ENCODE results near the gene PHF12. TPM values are rescaled to one million over a fixed set of nuclear protein-coding genes. Genes with fewer than 3 reads are reported as not detected.
A peak's percentile ranks its signal among the peaks of the same experiment; 100 is the strongest.

The PHF12 gene
- total and polyA plus RNA-seq, 10 of the 15 experiments (the other 5 are each of a cell fraction or from before 2014, with no cell fraction given): 1.3 to 43.9 (median 19.2) TPM

DNA sequence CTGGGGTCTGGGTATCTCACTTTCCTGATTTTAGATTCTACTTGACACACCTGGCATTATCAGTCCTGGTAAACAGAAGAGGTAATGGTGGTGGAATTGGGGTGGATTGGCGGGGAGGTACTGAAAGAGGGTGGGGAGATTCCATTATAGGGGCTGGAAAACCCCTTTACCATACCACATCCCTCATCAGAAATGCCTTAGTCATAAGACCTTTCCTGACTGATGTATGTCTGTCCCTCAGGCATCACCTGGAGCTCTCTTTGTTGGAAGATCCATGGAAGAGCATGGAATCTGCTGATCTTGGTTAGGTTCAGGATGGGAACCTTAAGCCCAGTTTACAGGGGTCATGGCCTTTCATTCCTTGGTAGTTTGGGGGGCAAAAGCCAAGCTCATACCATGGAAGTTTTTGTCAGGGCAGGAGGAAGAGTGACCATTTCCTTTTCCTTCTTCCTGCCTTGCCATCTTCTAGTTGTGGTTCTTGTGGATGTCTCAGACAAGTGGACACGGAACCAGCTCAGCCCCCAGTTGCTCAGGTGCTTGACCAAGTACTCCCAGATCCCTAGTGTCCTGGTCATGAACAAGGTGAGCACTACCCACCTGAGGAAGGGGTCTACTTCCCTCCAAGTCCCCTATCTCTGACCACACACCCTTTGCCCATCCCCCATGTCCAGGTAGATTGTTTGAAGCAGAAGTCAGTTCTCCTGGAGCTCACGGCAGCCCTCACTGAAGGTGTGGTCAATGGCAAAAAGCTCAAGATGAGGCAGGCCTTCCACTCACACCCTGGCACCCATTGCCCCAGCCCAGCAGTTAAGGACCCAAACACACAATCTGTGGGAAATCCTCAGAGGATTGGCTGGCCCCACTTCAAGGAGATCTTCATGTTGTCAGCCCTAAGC, 93.2 kb downstream of the PHF12 start:
- intact Hi-C loops (cut with micrococcal nuclease; ENCODE audit: unreplicated experiment): no loop called here
- SMC1A ChIA-PET (ENCODE audit: uncharacterized antibody, unreplicated experiment): interaction anchor here (1.7 kb wide), 1 partner anchor 94 kb away, joined by 5 read pairs; no protein-coding TSS in a partner anchor
- no peak for FAIRE-seq
- TF ChIP-seq HDAC6 (IDR thresholded peaks at IDR 0.05; ENCODE audit: unreplicated experiment): no peak
- no peak for TF ChIP-seq KDM1A (IDR thresholded peaks at IDR 0.05; ENCODE audit: borderline replicate concordance)
- no peak for TF ChIP-seq TCF3 (IDR thresholded peaks at IDR 0.05; ENCODE audit: borderline replicate concordance, insufficient read depth, low read depth, low read length)
- peak in 1 of 2 experiments; percentile 47; a peak in 1 of 4 replicates for TF ChIP-seq IKZF2 (IDR thresholded peaks at IDR 0.05)
- TF ChIP-seq SMAD5 (IDR thresholded peaks at IDR 0.05; ENCODE audit: low read depth): no peak
- no peak for TF ChIP-seq MYC (IDR thresholded peaks at IDR 0.05; ENCODE audit: insufficient read depth, insufficient read length, insufficient replicate concordance, low read length, severe bottlenecking)
- TF ChIP-seq JUNB (IDR thresholded peaks at IDR 0.05): no peak
- TF ChIP-seq POLR2AphosphoS5 (IDR thresholded peaks at IDR 0.05; ENCODE audit: low read length): no peak
- TF ChIP-seq ZZZ3 (IDR thresholded peaks at IDR 0.05; ENCODE audit: control insufficient read depth, insufficient read length, low read depth): no peak
- no peak for TF ChIP-seq ETV6 (conservative IDR thresholded peaks at IDR 0.05 in 1 of 2, IDR thresholded peaks at IDR 0.05 in 1 of 2; ENCODE audit: borderline replicate concordance in 1 of 2, low read depth in 1 of 2)
- TF ChIP-seq EED (IDR thresholded peaks at IDR 0.05; ENCODE audit: low read depth): peak; percentile 75
- no peak for TF ChIP-seq PML (IDR thresholded peaks at IDR 0.05; ENCODE audit: low read length)
- TF ChIP-seq ZNF274 (IDR thresholded peaks at IDR 0.05; ENCODE audit: insufficient read depth, insufficient read length): no peak
- no peak for TF ChIP-seq YY1 (IDR thresholded peaks at IDR 0.05; ENCODE audit: low read depth, low read length)
- no peak for TF ChIP-seq ATF7 (IDR thresholded peaks at IDR 0.05; ENCODE audit: low read depth)
- TF ChIP-seq, protein P1, sequence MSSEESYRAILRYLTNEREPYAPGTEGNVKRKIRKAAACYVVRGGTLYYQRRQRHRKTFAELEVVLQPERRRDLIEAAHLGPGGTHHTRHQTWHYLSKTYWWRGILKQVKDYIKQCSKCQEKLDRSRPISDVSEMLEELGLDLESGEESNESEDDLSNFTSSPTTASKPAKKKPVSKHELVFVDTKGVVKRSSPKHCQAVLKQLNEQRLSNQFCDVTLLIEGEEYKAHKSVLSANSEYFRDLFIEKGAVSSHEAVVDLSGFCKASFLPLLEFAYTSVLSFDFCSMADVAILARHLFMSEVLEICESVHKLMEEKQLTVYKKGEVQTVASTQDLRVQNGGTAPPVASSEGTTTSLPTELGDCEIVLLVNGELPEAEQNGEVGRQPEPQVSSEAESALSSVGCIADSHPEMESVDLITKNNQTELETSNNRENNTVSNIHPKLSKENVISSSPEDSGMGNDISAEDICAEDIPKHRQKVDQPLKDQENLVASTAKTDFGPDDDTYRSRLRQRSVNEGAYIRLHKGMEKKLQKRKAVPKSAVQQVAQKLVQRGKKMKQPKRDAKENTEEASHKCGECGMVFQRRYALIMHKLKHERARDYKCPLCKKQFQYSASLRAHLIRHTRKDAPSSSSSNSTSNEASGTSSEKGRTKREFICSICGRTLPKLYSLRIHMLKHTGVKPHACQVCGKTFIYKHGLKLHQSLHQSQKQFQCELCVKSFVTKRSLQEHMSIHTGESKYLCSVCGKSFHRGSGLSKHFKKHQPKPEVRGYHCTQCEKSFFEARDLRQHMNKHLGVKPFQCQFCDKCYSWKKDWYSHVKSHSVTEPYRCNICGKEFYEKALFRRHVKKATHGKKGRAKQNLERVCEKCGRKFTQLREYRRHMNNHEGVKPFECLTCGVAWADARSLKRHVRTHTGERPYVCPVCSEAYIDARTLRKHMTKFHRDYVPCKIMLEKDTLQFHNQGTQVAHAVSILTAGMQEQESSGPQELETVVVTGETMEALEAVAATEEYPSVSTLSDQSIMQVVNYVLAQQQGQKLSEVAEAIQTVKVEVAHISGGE (CRISPR knock-in tag; IDR thresholded peaks at IDR 0.05): no peak
- TF ChIP-seq SREBF1 (IDR thresholded peaks at IDR 0.05; ENCODE audit: low read length): no peak
- TF ChIP-seq SMARCA5 (IDR thresholded peaks at IDR 0.05): no peak
- TF ChIP-seq, protein P2, sequence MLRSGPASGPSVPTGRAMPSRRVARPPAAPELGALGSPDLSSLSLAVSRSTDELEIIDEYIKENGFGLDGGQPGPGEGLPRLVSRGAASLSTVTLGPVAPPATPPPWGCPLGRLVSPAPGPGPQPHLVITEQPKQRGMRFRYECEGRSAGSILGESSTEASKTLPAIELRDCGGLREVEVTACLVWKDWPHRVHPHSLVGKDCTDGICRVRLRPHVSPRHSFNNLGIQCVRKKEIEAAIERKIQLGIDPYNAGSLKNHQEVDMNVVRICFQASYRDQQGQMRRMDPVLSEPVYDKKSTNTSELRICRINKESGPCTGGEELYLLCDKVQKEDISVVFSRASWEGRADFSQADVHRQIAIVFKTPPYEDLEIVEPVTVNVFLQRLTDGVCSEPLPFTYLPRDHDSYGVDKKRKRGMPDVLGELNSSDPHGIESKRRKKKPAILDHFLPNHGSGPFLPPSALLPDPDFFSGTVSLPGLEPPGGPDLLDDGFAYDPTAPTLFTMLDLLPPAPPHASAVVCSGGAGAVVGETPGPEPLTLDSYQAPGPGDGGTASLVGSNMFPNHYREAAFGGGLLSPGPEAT (IDR thresholded peaks at IDR 0.05; ENCODE audit: low read depth): peak; percentile 50; the same call in 1 of the 2 replicates

More for the DNA sequence above, 93.2 kb downstream of the PHF12 start:
- H3K4me1 ChIP-seq (ENCODE audit: control insufficient read depth, insufficient read depth, low read length): peaks cover 14% of the 10 kb centered on the region
- H3K9me3 ChIP-seq (replicated peaks; ENCODE audit: control insufficient read depth, insufficient read depth, low read length): no peaks in the 10 kb centered on the region
- H3K9ac ChIP-seq (ENCODE audit: control insufficient read depth, insufficient read depth, low read length): no peak overlapping the region
- no peak for DNase-seq (ENCODE audit: low read depth, low spot score)
- H2AFZ ChIP-seq (ENCODE audit: control insufficient read depth, low read depth, low read length): no peak overlapping the region
- H3K27me3 ChIP-seq (replicated peaks in 1 of 2; ENCODE audit: control insufficient read depth in 2 of 2, insufficient read depth in 2 of 2, low read length in 1 of 2): no peaks in the 10 kb centered on the region
- H3K79me2 ChIP-seq (ENCODE audit: control insufficient read depth, insufficient read depth, low read length): peaks cover 14% of the 10 kb centered on the region
- POLR2A ChIA-PET: interaction anchor here (1.0 to 1.5 kb wide), 6 partner anchors 13 to 38 kb away, joined by 3 to 15 read pairs (median 4); partner anchors contain the start of gene FAM222B
- 72% methylated on average over 3 of the region's 3 CpGs for WGBS (ENCODE audit: insufficient coverage, insufficient replicate concordance, low lambda C conversion rate, missing lambda C conversion rate)
- CTCF ChIA-PET: interaction anchor here (1.0 to 2.1 kb wide), 2 partner anchors 8 to 95 kb away, joined by 4 to 5 read pairs; no protein-coding TSS in a partner anchor
- in situ Hi-C loops (cut with MboI): no loop called here
- H3K4me3 ChIP-seq: no peak overlapping the region
- BruUV-seq (replicated peaks): TSS peak; percentile 44
- peaks cover 10 to 16% of the 10 kb centered on the region in 2 experiments; a peak in 3 of 4 replicates for H3K36me3 ChIP-seq (ENCODE audit: control insufficient read depth in 2 of 2, insufficient read depth in 2 of 2, low read length in 1 of 2)
- H3K27ac ChIP-seq (ENCODE audit: control insufficient read depth, insufficient read depth): no peak overlapping the region; the same call in 1 of the 2 replicates
- H3K4me2 ChIP-seq (ENCODE audit: control insufficient read depth, insufficient read depth): 0 out of 2 replicates have a peak overlapping the region, but pooled peaks have one; percentile 2
- H4K20me1 ChIP-seq (ENCODE audit: control insufficient read depth, insufficient read depth): no peaks in the 10 kb centered on the region
- ATAC-seq: peak; percentile 12; the same call in 2 of the 3 replicates
- RAD21 ChIA-PET (ENCODE audit: unreplicated experiment): interaction anchor here (0.6 to 1.5 kb wide), 4 partner anchors 9 to 95 kb away, joined by 3 to 4 read pairs (median 3); no protein-coding TSS in a partner anchor

All from GM12878 (cell line).